NB4 (cell line): ENCODE measurements around the gene GAS6.

ENCODE experiments used
- DNase-seq: peaks from one replicate; pipeline ENCODE4 v3.0.0; 2010; ENCODE audit warnings: low read depth
- H3K4me3 ChIP-seq: one replicate; pipeline ENCODE4 v1.5.1; 2011; ENCODE audit warnings: mild to moderate bottlenecking, low read depth, low read length, moderate library complexity
- CTCF ChIP-seq: IDR thresholded peaks from one replicate; pipeline ENCODE4 v1.5.1; 2012; ENCODE audit warnings: low read depth, low read length
- MAX ChIP-seq: IDR thresholded peaks from 2 replicates; pipeline ENCODE4 v1.6.1; 2011; ENCODE audit warnings: low read depth, low read length
- MYC ChIP-seq: IDR thresholded peaks from 2 replicates; pipeline ENCODE4 v1.6.1; 2011; ENCODE audit warnings: low read depth, low read length
- POLR2A ChIP-seq: IDR thresholded peaks from 2 replicates; pipeline ENCODE4 v1.6.1; 2011; ENCODE audit warnings: mild to moderate bottlenecking; ENCODE audit not compliant: insufficient read length; ENCODE audit errors: extremely low read depth

GAS6 gene

GRCh38 chr13:113861433-113862030 lies 2.3 kb downstream of the GAS6 start:
- TF ChIP-seq MAX (no peak), MYC (no peak), POLR2A (no peak), CTCF (no peak)
- no peak for DNase-seq
- no peak overlapping the region for H3K4me3 ChIP-seq

- no peak for DNase-seq
- TF ChIP-seq MAX (no peak), CTCF (no peak)
- H3K4me3 ChIP-seq: no peak overlapping the region
Observed at GRCh38 chr13:113860665-113861432, 3.0 kb downstream of the GAS6 start.

- TF ChIP-seq POLR2A: no peak
- TF ChIP-seq MYC: no peak
- no peak for TF ChIP-seq MAX
- no peak for DNase-seq
- H3K4me3 ChIP-seq: no peak overlapping the region
Observed at GRCh38 chr13:113860051-113860664, 3.7 kb downstream of the GAS6 start.

- no peak for DNase-seq
- TF ChIP-seq POLR2A: no peak
- TF ChIP-seq CTCF: no peak
- TF ChIP-seq MYC: no peak
- no peak for TF ChIP-seq MAX
- H3K4me3 ChIP-seq: no peak overlapping the region
Observed at GRCh38 chr13:113859311-113860050, 4.4 kb downstream of the GAS6 start.

GRCh38 chr13:113857531-113858195 lies 6.2 kb downstream of the GAS6 start:
- H3K4me3 ChIP-seq: no peak overlapping the region
- TF ChIP-seq MYC: no peak
- TF ChIP-seq MAX: no peak
- no peak for TF ChIP-seq POLR2A
- TF ChIP-seq CTCF: no peak
- DNase-seq: no peak
